CD8-positive, alpha-beta memory T cell (primary cell): ENCODE results near the gene METTL9. TPM values are rescaled to one million over a fixed set of nuclear protein-coding genes. Genes with fewer than 3 reads are reported as not detected.
A peak's percentile ranks its signal among the peaks of the same experiment; 100 is the strongest.
"Not testable (repeated sequence)": the region's sequence is repeated elsewhere in the genome, so short reads cannot be mapped to it uniquely, and the experiment has no call there.

Experiments
- CTCF ChIA-PET: fragments of 350-600 bp; sonication (Branson Sonifier 250); formaldehyde crosslinking; loops from one replicate; lab custom pipeline; 2021; ENCODE audit warnings: antibody characterized with exemption; lab: Charles Lee
- POLR2A ChIA-PET: fragments of 350-600 bp; sonication (Branson Sonifier 250); formaldehyde crosslinking; loops from one replicate; lab custom pipeline; 2021; ENCODE audit warnings: antibody characterized with exemption; lab: Charles Lee
- DNase-seq, 5 donors: peaks; one replicate each; pipeline versions ENCODE4 v3.0.0 to v3.0.0-alpha.2; 2020 to 2022; ENCODE audit warnings: mixed read lengths in 1 of 5
- H3K27ac ChIP-seq: one replicate; pipeline ENCODE4 v1.7.0; 2013; ENCODE audit warnings: low read depth, mild to moderate bottlenecking, low read length, moderate library complexity
- H3K27me3 ChIP-seq: 2 replicates; pipeline ENCODE4 v1.7.0; 2013; ENCODE audit warnings: low read length, mild to moderate bottlenecking; ENCODE audit not compliant: insufficient read depth, poor library complexity, severe bottlenecking
- H3K36me3 ChIP-seq: 2 replicates; pipeline ENCODE4 v1.7.0; 2013; ENCODE audit warnings: mild to moderate bottlenecking, low read length, moderate library complexity; ENCODE audit not compliant: insufficient read depth
- H3K4me1 ChIP-seq: 2 replicates; pipeline ENCODE4 v1.7.0; 2013; ENCODE audit warnings: mild to moderate bottlenecking, low read length, moderate library complexity; ENCODE audit not compliant: insufficient read depth
- H3K4me3 ChIP-seq: 2 replicates; pipeline ENCODE4 v1.7.0; 2013; ENCODE audit warnings: mild to moderate bottlenecking, low read length
- H3K9me3 ChIP-seq: 2 replicates; pipeline ENCODE4 v1.7.0; 2013; ENCODE audit warnings: mild to moderate bottlenecking, low read length
- H3K27ac Mint-ChIP-seq, 8 donors: one replicate each; pipeline ENCODE4 v1.8.0; 2020 to 2021; ENCODE audit warnings: mixed read lengths in 8 of 8, mild to moderate bottlenecking in 6 of 8, inconsistent platforms in 3 of 8, moderate library complexity in 3 of 8
- H3K27me3 Mint-ChIP-seq, 2 donors: one replicate each; pipeline ENCODE4 v1.8.0; 2020 to 2021; ENCODE audit warnings: mixed read lengths in 2 of 2, mild to moderate bottlenecking in 1 of 2, moderate library complexity in 1 of 2
- H3K36me3 Mint-ChIP-seq, 3 donors: one replicate each; pipeline ENCODE4 v1.8.0; 2020 to 2021; ENCODE audit warnings: mixed read lengths in 3 of 3, inconsistent platforms in 1 of 3, mild to moderate bottlenecking in 1 of 3
- H3K4me1 Mint-ChIP-seq, 3 donors: one replicate each; pipeline ENCODE4 v1.8.0; 2020 to 2021; ENCODE audit warnings: mixed read lengths in 3 of 3, inconsistent platforms in 1 of 3, mild to moderate bottlenecking in 1 of 3
- H3K4me3 Mint-ChIP-seq, 7 donors: one replicate each; pipeline ENCODE4 v1.8.0; 2020 to 2021; ENCODE audit warnings: mixed read lengths in 7 of 7, mild to moderate bottlenecking in 6 of 7, moderate library complexity in 4 of 7, inconsistent platforms in 2 of 7
- H3K9me3 Mint-ChIP-seq, 5 donors: one replicate each; pipeline ENCODE4 v1.8.0; 2020 to 2022; ENCODE audit warnings: mixed read lengths in 5 of 5, mild to moderate bottlenecking in 3 of 5, moderate library complexity in 2 of 5, inconsistent platforms in 1 of 5
- polyA plus RNA-seq: library from polyadenylated mRNA; unstranded; fragments of 300-500 nt; fragmentation: Illumina TruSeq; gene quantifications from one replicate; pipeline ENCODE4 v1.2.3, GENCODE V29; 2021
- total RNA-seq, 2 experiments: library from RNA; stranded (reverse); gene quantifications; one replicate each; pipeline ENCODE4 v1.2.3, GENCODE V29; 2021

Gene METTL9
- total and polyA plus RNA-seq, 3 experiments from 2014 or later: 73.8 to 120 (median 74.2) TPM

DNA sequence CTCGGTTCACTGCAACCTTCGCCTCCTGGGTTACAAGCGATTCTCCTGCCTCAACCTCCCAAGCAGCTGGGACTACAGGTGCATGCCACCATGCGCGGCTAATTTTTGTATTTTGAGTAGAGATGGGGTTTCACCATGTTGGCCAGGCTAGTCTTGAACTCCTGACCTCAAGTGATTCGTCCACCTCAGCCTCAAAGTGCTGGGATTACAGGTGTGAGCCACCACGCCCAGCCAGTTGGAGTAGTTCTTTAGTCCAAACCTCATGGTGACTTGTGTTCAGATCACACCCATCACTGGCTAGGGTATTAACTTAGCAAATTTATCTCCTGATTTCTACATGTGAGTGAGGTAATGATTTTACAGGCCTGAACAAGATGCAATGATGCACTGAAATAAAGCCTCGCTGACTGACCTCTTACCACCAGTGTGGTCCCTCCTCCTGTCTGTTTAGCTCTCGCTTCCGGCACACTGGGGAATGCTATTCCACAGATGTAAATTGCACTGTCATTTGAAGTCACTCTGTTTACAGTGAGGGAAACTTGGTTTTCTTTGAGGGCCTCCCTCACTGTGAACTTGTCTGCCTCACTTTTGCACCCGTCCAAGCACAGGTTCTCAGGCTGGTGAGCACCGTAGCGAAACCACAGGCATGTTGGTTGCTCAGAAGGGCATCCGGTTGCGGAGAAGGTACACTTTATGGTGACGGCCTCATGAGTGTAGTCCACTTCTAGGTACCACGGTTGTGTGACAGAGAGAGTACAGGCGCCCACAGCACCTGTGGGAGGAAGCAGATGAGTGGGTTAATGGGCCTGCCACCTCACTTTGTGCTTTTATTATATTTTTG lies 47.6 kb downstream of the METTL9 start:
- CTCF ChIA-PET: interaction anchor here (1.0 to 3.1 kb wide), 3 partner anchors 10 to 61 kb away, joined by 3 to 31 read pairs (median 23); no protein-coding TSS in a partner anchor
- no peaks in the 10 kb centered on the region for H3K36me3 ChIP-seq
- no peaks in the 10 kb centered on the region for H3K27me3 Mint-ChIP-seq

DNA sequence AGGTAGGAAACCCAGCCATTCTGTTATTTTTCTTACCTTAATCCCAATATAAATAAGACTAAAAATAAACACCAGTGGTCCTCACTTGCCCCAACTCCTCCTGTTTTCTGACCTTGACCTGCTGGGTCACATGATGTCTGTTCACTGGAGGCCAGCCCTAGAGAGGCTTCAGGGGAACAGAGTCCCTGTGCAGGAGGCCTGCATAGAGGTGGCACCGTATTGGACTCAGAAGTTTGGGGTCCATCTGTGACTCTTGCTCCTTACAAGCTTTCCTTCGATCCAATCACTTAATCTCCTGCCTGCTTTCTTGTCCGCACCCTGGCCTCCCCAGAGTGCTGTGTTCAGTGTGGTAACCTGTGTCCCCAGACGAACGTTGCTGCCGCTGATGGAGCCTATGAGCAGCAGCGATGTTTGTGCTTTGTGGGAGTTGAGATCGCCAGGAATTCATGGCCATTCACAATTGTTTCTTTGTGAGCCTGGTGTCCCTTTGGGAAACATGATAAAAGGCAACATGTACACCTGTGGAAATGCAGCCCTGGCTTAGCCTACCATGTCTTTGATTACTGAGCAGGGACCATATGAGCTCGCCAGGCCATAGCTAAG lies 48.3 kb downstream of the METTL9 start:
- H3K4me1 Mint-ChIP-seq: peaks cover 55 to 72% (median 63%) of the 10 kb centered on the region in 3 donors
- ChIA-PET CTCF (interaction anchor here (1.0 to 2.8 kb wide), 3 partner anchors 10 to 65 kb away, joined by 3 to 23 read pairs (median 3); no protein-coding TSS in a partner anchor), POLR2A (interaction anchor here (1.0 kb wide), 1 partner anchor 9 kb away, joined by 5 read pairs; no protein-coding TSS in a partner anchor)
- no peak overlapping the region for H3K27ac ChIP-seq
- no peaks in the 10 kb centered on the region for H3K27me3 Mint-ChIP-seq
- H3K4me3 ChIP-seq: no peak overlapping the region
- H3K27ac Mint-ChIP-seq: peak overlapping the region; percentile 85 to 98 (median 92)
- H3K9me3 Mint-ChIP-seq: no peaks in the 10 kb centered on the region
- no peaks in the 10 kb centered on the region for H3K27me3 ChIP-seq
- peaks cover 0 to 6% (median 2%) of the 10 kb centered on the region in 3 donors for H3K36me3 Mint-ChIP-seq
- H3K4me3 Mint-ChIP-seq: peak overlapping the region; percentile 25 to 82 (median 62)
- no peak for DNase-seq
- H3K9me3 ChIP-seq: no peaks in the 10 kb centered on the region
- H3K36me3 ChIP-seq: no peaks in the 10 kb centered on the region
- peaks cover 57% of the 10 kb centered on the region for H3K4me1 ChIP-seq

More for the DNA sequence above, 47.6 kb downstream of the METTL9 start:
- DNase-seq: peak; percentile 42 to 85 (median 72)
- H3K27ac ChIP-seq: peak overlapping the region; percentile 26
- H3K27me3 ChIP-seq: no peaks in the 10 kb centered on the region
- Mint-ChIP-seq H3K36me3 (peaks cover 0 to 4% (median 2%) of the 10 kb centered on the region in 3 donors), H3K4me1 (peaks cover 54 to 70% (median 60%) of the 10 kb centered on the region in 3 donors), H3K27ac (peak overlapping the region; percentile 85 to 98 (median 92)), H3K9me3 (no peaks in the 10 kb centered on the region), H3K4me3 (peak overlapping the region; percentile 68 to 82 (median 78))
- POLR2A ChIA-PET: interaction anchor here (0.9 to 1.0 kb wide), 3 partner anchors 10 to 54 kb away, joined by 3 to 5 read pairs (median 3); no protein-coding TSS in a partner anchor
- peaks cover 57% of the 10 kb centered on the region for H3K4me1 ChIP-seq
- H3K9me3 ChIP-seq: no peaks in the 10 kb centered on the region
- H3K4me3 ChIP-seq: peak overlapping the region; percentile 12

DNA sequence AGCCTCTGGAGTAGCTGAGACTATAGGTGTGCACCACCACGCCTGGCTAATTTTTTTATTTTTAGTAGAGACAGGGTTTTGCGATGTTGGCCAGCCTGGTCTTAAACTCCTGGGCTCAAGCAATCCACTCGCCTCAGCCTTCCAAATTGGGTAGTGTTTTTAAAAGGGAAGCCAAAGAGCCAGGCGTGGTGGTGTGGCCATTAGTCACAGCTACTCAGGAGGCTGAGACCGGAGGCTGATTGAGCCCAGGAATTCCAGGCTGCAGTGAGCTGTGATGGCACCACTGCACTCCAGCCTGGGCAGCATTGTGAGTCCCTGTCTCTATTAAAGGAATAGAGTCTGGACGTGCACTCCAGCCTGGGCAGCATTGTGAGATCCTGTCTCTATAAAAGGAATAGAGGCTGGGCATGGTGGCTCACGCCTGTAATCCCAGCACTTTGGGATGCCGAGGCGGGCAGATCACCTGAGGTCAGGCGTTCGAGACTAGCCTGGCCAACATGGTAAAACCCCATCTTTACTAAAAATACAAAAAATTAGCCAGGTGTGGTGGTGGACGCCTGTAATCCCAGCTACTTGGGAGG lies 50.5 kb downstream of the METTL9 start:
- H3K27ac Mint-ChIP-seq: peak overlapping the region in 2 of 8 donors; percentile 42 to 54
- POLR2A ChIA-PET, DNase-seq, H3K4me3 ChIP-seq, H3K27ac ChIP-seq, H3K4me3 Mint-ChIP-seq, H3K36me3 ChIP-seq, H3K9me3 Mint-ChIP-seq, H3K27me3 ChIP-seq, H3K27me3 Mint-ChIP-seq, H3K9me3 ChIP-seq: not testable (repeated sequence)
- H3K4me1 Mint-ChIP-seq: peaks cover 47 to 69% (median 60%) of the 10 kb centered on the region in 3 donors
- CTCF ChIA-PET: interaction anchor here (1.1 to 2.8 kb wide), 2 partner anchors 8 to 11 kb away, joined by 5 to 23 read pairs; no protein-coding TSS in a partner anchor
- H3K36me3 Mint-ChIP-seq: peaks cover 0 to 19% (median 2%) of the 10 kb centered on the region in 3 donors
- peaks cover 45% of the 10 kb centered on the region for H3K4me1 ChIP-seq

DNA sequence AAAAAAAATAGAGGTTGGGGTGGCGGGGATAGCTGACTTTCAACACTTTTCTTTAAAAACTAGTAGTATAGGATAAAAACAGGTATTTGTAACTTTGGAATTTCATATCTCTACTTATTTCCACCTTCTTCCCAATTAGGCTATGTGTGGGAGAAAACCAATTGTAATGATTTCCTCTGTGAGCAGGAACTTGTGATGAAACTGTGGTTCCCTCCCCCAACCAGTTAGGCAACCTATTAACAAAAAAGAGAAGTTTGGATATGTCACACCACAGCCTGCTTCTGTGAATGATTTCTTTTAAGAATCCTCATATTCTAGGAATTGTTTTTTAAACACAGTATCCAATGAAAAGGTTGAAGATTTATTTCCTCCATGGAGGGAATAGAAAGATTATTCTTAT lies 51.1 kb downstream of the METTL9 start:
- peaks cover 5% of the 10 kb centered on the region for H3K36me3 ChIP-seq
- POLR2A ChIA-PET: no interaction called here
- no peaks in the 10 kb centered on the region for H3K27me3 ChIP-seq
- H3K36me3 Mint-ChIP-seq: peaks cover 0 to 22% (median 2%) of the 10 kb centered on the region in 3 donors
- no peaks in the 10 kb centered on the region for H3K9me3 Mint-ChIP-seq
- DNase-seq: no peak
- peaks cover 43% of the 10 kb centered on the region for H3K4me1 ChIP-seq
- H3K4me3 ChIP-seq: no peak overlapping the region
- H3K27ac Mint-ChIP-seq: peak overlapping the region in 2 of 8 donors; percentile 23 to 28
- no peak overlapping the region for H3K4me3 Mint-ChIP-seq
- H3K4me1 Mint-ChIP-seq: peaks cover 43 to 63% (median 54%) of the 10 kb centered on the region in 3 donors
- CTCF ChIA-PET: interaction anchor here (1.1 kb wide), 1 partner anchor 10 kb away, joined by 5 read pairs; no protein-coding TSS in a partner anchor
- H3K27ac ChIP-seq: no peak overlapping the region
- H3K9me3 ChIP-seq: no peaks in the 10 kb centered on the region
- H3K27me3 Mint-ChIP-seq: no peaks in the 10 kb centered on the region

DNA sequence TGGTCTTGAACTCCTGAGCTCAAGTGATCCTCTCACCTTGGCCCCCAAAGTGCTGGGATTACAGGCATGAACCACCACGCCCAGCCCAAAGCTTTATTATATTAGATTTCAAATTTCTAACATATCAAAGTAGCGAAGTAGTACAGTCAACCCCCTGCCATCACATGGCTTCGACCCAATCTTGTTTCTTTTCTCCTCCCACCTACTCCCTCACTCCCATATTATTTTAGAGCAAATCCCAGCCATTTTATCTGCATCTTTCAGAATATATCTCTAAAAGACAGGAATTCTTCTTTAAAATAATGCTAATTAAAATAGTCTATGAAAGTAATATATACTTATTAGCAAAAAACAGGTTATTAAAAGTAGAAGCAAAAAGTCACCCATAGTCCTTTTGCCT lies 52.1 kb downstream of the METTL9 start:
- ChIA-PET POLR2A (no interaction called here), CTCF (interaction anchor here (0.8 to 1.4 kb wide), 3 partner anchors 11 to 57 kb away, joined by 3 to 6 read pairs (median 5); no protein-coding TSS in a partner anchor)
- Histone ChIP-seq H3K36me3 (peaks cover 8% of the 10 kb centered on the region), H3K27me3 (no peaks in the 10 kb centered on the region), H3K4me1 (peaks cover 33% of the 10 kb centered on the region), H3K9me3 (no peaks in the 10 kb centered on the region), H3K27ac (no peak overlapping the region), H3K4me3 (no peak overlapping the region)
- Mint-ChIP-seq H3K27me3 (no peaks in the 10 kb centered on the region), H3K27ac (peak overlapping the region in 3 of 8 donors; percentile 7 to 87 (median 50)), H3K4me1 (peaks cover 34 to 57% (median 48%) of the 10 kb centered on the region in 3 donors), H3K4me3 (no peak overlapping the region), H3K9me3 (no peaks in the 10 kb centered on the region), H3K36me3 (peaks cover 0 to 31% (median 2%) of the 10 kb centered on the region in 3 donors)
- DNase-seq: no peak

DNA sequence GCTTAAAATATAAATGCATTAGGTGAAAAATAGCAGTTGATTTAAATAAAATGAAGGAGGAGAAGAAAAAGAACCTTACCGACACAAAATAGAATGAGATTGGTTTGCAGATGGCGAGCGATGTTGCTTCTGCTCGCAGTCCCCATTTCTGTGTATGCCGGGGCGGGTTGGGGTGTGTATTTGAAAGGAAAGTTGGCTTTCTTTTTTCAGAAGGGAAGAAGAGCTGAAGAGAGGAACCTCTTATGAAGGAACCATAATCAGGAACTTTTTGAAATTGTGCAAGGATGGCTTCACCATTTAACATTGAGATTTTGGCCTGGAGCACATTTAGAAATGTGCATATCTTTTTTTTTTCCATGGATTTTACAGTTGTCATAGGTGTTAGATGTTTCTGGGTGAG lies 53.1 kb downstream of the METTL9 start, which contains the start of gene IGSF6:
IGSF6 (minus strand) TSS at position 156 of the 400 bp plus-strand sequence; CDS start at position 146, 10 bp downstream.
- Mint-ChIP-seq H3K4me1 (peaks cover 32 to 57% (median 48%) of the 10 kb centered on the region in 3 donors), H3K36me3 (peaks cover 0 to 36% (median 3%) of the 10 kb centered on the region in 3 donors), H3K27me3 (no peaks in the 10 kb centered on the region), H3K9me3 (no peaks in the 10 kb centered on the region), H3K27ac (peak within 1 kb of the TSS in 5 of 8 donors; percentile 38 to 87 (median 50)), H3K4me3 (no peak within 1 kb of the TSS)
- H3K4me1 ChIP-seq: peaks cover 32% of the 10 kb centered on the region
- no peak for DNase-seq
- no peak within 1 kb of the TSS for H3K27ac ChIP-seq
- no peaks in the 10 kb centered on the region for H3K27me3 ChIP-seq
- ChIA-PET POLR2A (interaction anchor here (0.5 kb wide), 1 partner anchor 54 kb away, joined by 3 read pairs; no protein-coding TSS in a partner anchor), CTCF (interaction anchor here (1.4 kb wide), 1 partner anchor 56 kb away, joined by 6 read pairs; no protein-coding TSS in a partner anchor)
- H3K4me3 ChIP-seq: no peak within 1 kb of the TSS
- no peaks in the 10 kb centered on the region for H3K9me3 ChIP-seq
- peaks cover 8% of the 10 kb centered on the region for H3K36me3 ChIP-seq

DNA sequence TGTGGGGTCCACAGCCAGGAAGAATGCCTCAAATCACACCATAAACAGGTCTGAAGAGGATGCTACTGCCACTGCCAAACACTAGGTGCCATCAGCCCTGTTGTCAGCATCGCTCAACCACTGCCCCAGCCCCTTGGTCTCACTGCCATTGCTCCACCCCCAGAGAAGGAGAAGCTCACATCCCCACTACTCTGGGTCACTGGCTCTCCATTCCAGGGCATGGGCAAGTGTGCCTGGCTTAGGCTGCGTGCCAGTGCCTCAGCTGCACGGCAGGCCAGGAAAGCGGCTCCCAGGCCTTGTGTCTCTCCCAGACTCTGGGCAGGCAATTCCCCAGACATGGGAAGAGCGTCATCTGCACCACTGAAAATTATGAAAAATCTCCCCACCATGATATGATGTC lies 54.2 kb downstream of the METTL9 start:
- H3K4me1 ChIP-seq: peaks cover 23% of the 10 kb centered on the region
- POLR2A ChIA-PET: no interaction called here

More for the DNA sequence above, 54.2 kb downstream of the METTL9 start:
- no peak for DNase-seq
- Mint-ChIP-seq H3K9me3 (no peaks in the 10 kb centered on the region), H3K4me3 (peak overlapping the region in 1 of 7 donors; percentile 36), H3K27me3 (no peaks in the 10 kb centered on the region), H3K4me1 (peaks cover 27 to 55% (median 47%) of the 10 kb centered on the region in 3 donors), H3K36me3 (peaks cover 0 to 36% (median 3%) of the 10 kb centered on the region in 3 donors), H3K27ac (peak overlapping the region in 5 of 8 donors; percentile 26 to 50 (median 42))
- CTCF ChIA-PET: no interaction called here
- Histone ChIP-seq H3K4me3 (no peak overlapping the region), H3K36me3 (peaks cover 8% of the 10 kb centered on the region), H3K27me3 (no peaks in the 10 kb centered on the region), H3K27ac (no peak overlapping the region), H3K9me3 (no peaks in the 10 kb centered on the region)
